GM12873 (cell line): Measurements from ENCODE around the gene S100A16.

ENCODE experiments used
- TF ChIP-seq, protein P1 (sequence below): IDR thresholded peaks from 2 replicates; pipeline ENCODE4 v1.5.1; 2012; ENCODE audit warnings: low read depth, mild to moderate bottlenecking, moderate library complexity, low read length, control low read depth; ENCODE audit not compliant: insufficient read depth; ENCODE audit errors: missing control alignments

The S100A16 gene

GRCh38 chr1:153643816-153644215 is 30.9 kb upstream of the S100A16 start:
- TF ChIP-seq, protein P1, sequence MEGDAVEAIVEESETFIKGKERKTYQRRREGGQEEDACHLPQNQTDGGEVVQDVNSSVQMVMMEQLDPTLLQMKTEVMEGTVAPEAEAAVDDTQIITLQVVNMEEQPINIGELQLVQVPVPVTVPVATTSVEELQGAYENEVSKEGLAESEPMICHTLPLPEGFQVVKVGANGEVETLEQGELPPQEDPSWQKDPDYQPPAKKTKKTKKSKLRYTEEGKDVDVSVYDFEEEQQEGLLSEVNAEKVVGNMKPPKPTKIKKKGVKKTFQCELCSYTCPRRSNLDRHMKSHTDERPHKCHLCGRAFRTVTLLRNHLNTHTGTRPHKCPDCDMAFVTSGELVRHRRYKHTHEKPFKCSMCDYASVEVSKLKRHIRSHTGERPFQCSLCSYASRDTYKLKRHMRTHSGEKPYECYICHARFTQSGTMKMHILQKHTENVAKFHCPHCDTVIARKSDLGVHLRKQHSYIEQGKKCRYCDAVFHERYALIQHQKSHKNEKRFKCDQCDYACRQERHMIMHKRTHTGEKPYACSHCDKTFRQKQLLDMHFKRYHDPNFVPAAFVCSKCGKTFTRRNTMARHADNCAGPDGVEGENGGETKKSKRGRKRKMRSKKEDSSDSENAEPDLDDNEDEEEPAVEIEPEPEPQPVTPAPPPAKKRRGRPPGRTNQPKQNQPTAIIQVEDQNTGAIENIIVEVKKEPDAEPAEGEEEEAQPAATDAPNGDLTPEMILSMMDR: no peak

GRCh38 chr1:153643100-153643499 is 30.2 kb upstream of the S100A16 start:
- TF ChIP-seq, protein P1: no peak

- TF ChIP-seq, protein P1: no peak
These were observed 29.2 kb upstream of the S100A16 start for GRCh38 chr1:153642161-153642560.

DNA sequence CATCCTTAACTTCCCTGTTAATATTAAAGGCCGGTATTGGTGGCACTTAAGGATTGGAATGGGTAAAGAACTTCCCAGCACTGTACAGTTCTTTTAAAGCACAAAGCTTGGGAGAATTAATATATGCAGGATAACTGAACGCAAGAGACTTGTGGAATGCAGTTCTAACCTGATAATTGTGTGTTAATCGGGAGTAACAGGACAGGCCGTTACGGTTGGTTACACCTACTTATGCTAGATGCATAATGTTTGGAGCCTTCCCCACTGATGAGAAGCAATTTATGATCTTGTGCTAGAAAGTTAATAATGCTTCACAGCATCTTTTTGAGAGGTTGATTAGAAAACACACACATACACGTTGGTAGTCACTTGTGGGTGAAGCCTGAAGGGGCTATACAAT is 27.9 kb upstream of the S100A16 start:
- TF ChIP-seq, protein P1: no peak

DNA sequence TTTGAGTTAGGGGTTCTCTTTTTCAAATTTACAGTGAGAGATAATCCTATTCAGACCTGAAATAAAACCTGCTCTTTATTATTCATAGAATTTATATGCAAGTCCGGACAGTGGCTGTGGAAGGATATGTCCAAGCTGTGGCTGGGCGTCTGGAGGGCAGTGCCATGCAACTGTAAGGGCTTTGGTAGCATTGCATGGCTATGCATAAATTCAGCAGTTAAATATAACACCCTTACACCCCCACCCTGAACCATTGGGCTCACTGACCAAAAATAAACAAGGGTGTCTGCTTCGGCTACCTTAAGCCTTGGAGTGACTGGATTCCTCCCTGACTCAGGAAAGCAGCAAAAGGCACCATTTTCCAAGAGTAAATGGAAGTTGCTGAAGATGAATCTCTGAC is 26.3 kb upstream of the S100A16 start:
- TF ChIP-seq, protein P1: no peak

DNA sequence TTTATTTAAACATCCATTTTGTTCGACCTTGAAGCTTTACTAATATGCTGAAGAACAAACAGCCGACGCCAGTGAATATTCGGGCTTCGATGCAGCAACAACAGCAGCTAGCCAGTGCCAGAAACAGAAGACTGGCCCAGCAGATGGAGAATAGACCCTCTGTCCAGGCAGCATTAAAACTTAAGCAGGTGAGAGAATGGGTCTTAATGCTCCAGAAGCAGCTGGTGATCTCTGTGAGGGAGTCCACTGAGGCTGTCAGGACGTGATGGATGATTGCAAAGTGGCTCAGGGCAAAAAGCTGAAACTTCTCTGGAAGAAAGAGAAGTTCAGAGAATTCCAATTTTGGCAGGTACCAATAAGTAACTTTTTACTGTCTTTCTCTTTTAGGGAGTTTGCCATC is 25.3 kb upstream of the S100A16 start:
- TF ChIP-seq, protein P1: no peak

GRCh38 chr1:153636312-153636711 is 23.4 kb upstream of the S100A16 start:
- TF ChIP-seq, protein P1: no peak
